ENCODE results near the gene C1QL2.

The C1QL2 gene

DNA sequence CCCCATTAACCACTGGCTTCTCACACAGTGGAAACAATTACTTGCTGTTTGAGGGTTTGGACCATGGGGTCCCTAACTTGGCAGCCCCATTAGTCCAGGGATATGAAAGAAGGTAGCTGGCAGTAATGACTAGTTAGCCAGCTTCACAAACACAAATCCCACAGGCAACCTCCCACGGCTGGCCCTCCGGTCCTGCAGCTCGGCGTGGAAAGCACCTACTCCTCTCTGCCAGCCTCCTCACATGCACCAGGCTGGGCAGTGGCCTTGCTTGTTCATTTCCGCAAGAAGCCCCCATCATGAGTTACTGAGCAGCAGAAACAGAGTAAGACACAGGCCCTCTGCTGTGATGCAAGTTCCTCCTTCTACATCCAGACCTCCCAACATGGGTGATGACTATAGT is 13.7 kb downstream of the C1QL2 start:
- no peak for FAIRE-seq
- DNase-seq (ENCODE audit: low spot score), result no peak

DNA sequence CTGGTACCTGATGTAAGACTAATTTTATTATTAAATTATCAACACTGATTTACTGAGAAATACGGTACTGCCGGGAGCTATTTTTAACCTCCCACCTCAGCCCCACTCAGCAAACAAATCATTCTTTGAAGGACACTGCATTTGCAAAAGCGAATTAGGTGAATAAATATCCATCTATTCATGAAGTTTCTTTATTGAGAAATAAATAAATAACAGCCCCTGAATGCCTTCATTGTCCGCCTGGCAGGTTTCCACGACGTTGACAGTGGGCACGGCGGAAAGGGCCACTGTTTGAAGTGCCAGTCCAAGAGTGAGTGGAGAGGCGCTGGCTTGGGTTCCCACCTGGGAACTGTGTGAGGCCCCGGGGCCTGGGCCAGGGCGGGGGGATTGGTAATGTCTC is 15.7 kb downstream of the C1QL2 start:
- FAIRE-seq, result no peak
- DNase-seq (ENCODE audit: low spot score), result no peak

- no peak for DNase-seq (ENCODE audit: low spot score)
- FAIRE-seq, result peak; percentile 67
These were observed 21.0 kb downstream of the C1QL2 start for GRCh38 chr2:119137502-119137901.

DNA sequence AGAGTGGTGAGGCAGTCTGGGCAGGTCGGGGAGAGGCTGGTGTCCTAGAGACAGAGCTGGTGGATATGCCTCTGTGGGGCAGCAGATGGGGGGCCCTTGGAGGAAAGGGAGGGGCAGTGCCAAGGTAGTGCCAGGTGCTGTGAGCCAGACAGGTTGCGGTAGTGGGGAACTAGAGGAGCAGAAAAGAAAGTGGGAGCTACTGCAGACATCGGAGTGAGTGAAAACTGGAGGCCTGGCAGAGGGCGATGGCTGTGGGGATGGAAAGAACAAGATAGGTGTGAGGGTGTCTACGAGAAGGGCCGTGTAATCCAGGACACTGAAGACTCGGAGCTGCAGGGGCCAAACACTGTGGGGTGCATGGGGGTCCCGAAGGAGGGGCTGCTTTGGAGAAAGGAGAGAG is 21.7 kb downstream of the C1QL2 start:
- FAIRE-seq, result no peak
- no peak for DNase-seq (ENCODE audit: low spot score)

DNA sequence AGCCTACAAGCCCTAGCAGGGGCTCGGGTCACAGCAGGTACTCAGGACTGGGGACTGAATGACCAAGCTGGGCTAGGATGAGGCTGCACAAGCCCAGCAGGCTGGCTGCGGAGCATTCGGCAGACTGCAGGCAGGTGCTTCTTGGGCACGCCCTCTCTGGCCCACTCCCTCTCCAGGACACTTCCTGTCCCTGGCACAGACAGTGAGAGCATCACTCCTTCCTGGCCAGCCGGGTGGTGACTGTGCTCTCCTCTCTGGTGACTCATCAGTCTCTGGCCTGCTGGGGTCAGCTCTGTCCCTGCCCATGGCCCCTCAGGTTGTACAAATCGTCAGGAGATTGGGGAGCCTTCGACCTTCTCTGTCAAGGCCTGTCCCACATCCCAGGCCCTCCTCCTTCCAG is 22.5 kb downstream of the C1QL2 start:
- FAIRE-seq (peak; percentile 48), DNase-seq (ENCODE audit: low spot score) (peak; percentile 60)

DNA sequence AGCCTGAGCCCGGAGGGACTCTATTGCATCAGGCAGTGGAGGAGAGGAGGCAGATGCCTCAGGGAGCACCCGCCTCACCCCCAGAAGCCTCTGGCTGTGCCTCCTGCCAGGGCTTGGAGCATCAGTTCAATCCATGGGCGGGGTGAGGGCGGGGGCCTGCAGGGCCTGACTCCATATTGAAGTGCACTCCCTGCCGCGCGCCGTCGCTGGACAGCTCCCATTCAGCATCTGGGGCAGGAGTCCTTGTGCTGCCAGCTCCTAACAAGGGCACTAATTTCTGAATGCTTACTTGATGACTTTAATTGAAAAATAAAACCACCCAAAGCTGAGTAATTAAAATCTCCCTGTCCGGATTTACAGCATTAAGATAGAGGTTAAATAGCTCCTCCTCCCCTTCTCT is 23.8 kb downstream of the C1QL2 start:
- no peak for FAIRE-seq
- DNase-seq (ENCODE audit: low spot score), result no peak

DNA sequence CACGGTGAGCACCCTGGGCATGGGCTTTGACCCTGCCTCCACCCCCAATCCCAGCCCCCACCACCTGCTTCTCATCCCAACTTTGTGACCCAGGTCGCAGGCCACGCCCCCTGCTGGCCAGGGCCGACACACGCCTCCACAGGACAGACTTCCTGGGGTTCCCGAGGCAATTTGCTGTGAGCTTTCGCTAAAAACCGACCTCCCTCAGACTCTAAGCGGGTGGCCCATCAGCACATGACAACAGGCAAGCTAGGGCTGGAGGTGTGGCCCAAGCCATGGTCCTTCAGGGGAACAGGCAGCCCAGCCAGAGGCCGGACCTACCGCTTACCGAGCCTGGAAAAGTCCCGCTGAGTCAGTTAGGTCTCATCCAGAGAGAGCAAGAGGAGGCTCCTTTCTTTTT is 31.9 kb downstream of the C1QL2 start:
- DNase-seq (ENCODE audit: low spot score) (peak; percentile 74), FAIRE-seq (no peak)

DNA sequence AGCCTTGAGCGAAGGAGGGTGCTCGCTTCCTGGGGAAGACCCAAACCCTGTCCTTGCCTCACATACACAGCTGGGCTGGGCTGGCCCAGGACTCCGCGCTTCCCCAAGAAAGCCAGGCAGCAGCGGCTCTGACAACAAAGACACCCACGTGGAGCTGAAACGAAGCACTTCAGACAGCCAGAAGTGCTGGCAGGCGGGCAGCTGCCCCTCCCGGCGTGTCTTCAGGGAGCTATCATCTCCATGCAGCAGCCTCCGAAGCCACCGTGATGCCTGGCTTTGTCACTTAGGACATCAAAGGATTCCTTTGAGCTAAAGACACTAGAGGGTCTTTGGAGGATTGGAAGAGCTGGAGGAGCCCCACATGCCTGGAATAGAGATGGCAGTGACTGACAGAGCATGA is 35.2 kb downstream of the C1QL2 start:
- no peak for DNase-seq (ENCODE audit: low spot score)

GRCh38 chr2:119122663-119123062 is 35.9 kb downstream of the C1QL2 start:
- no peak for FAIRE-seq
- no peak for DNase-seq (ENCODE audit: low spot score)

More for the DNA sequence above, 35.2 kb downstream of the C1QL2 start:
- no peak for FAIRE-seq

DNA sequence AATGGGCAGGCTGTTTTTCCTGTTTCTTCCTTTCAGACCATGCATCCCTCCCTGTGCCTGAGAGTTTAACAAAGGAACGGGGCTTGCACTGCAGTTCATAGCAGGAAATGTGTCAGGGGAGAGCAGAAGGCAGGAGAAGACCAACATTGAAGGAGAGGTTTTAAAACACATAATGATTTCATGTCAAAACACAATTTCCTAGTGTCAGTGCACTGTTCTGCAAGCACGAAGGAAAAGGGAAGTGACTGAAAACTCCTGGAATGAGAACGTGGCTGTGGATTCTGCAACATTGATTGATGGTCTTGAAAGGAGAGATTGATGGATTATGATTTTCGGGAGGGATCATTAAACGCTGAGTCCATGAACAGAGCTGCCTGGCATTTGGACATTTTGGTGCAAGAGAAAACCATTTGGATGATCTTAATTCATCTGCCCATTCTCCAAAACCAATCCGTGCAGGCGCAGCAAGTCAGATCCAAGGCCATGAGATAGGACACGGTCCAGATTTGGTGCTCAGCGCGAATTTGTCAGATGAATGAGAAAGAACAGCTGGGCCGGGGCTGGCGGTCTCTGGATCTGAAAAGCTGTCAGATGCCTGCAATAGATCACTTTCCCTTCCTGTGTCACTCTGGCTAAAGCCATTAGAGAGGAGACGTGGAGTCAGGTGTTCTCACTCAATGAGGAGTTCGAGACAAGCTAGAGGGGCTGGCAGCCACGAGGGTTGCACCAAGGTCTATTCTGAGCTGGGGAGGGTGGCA is 38.4 kb downstream of the C1QL2 start:
- FAIRE-seq (no peak), DNase-seq (ENCODE audit: low spot score) (no peak)

- FAIRE-seq (no peak), DNase-seq (ENCODE audit: low spot score) (no peak)
These were observed 39.3 kb downstream of the C1QL2 start for GRCh38 chr2:119119076-119119785.

GRCh38 chr2:119117891-119118882 is 40.4 kb downstream of the C1QL2 start:
- no peak for FAIRE-seq
- DNase-seq (ENCODE audit: low spot score), result no peak

DNA sequence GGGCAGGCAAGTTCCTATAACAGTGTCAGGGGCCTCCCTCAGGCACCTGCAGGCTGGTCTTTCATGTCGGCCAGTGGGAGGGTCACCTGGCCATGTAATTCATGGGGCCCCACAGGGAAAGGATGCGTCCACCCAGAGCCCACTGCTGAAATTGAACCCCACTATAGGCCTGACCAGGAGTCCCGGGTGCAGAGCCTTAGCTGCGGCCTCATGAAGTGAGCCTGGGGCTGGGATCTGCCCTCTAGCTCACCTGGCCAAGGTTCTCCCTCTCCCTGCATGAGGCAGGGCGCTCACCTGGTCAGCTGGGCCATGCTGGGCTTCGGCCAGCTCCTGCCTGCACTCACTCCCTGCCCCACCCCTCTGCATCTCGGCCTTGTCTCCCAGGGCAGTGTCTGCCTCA is 41.1 kb downstream of the C1QL2 start:
- FAIRE-seq, result no peak

DNA sequence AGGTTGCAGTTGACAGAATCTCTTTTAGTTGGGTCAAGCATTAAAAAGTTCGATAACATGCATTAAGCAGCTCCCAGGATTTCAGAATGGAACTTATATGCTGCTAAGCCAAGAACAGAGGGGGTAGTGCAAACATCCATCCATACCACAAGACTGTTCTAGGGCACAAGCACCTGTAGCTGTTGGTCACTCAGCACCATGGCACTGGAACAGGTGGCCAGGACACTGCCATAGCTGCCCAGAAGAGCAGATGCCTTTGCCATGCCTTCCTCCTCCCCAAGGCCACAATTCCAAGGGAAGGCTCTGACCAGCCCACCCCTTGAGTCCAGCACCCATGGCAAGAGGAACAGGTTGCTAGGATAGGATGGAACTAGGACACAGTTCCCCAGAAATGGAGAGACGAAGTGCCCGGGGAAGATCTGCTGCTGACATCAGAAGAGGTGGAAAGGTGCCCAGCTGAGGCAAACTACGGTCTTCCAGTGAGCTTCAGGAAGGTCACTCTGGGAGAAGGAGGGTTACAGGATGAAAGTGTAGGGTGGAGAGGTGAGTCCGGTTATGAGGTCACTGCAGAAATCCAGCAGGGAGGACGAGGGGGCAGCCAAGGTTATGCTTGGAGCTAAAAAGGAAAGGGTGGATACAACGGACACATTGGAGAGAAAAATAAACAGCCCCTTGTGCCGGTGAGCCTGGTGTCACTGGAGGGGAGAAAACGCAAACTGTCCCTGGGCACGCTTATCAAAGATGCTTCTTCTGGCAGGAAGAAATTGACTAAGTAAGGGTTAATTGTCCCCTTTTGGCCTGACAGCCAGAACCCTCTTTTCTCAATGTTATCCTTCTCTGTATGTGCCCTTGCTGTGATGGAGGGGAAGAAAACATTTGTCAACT is 41.9 kb downstream of the C1QL2 start:
- DNase-seq (ENCODE audit: low spot score) (no peak), FAIRE-seq (no peak)

More for the DNA sequence above, 41.1 kb downstream of the C1QL2 start:
- DNase-seq (ENCODE audit: low spot score), result no peak

GRCh38 chr2:119114266-119114665 is 44.3 kb downstream of the C1QL2 start:
- DNase-seq (ENCODE audit: low spot score) (no peak), FAIRE-seq (no peak)

DNA sequence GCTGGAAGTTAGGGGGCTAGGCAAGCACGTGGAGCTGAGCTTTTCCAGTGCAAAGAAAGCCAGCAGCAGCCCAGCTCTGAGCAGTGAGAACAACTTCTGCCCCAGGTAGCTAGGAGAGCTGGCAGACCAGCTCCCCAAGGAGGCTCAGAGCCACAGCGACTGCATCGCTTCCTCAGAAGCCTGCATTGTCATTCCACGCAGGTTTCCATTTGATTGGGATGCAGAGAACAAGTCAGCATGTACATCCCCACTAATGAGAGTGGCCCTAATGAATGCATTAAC is 45.1 kb downstream of the C1QL2 start:
- DNase-seq (ENCODE audit: low spot score) (no peak), FAIRE-seq (no peak)

- FAIRE-seq (no peak), DNase-seq (ENCODE audit: low spot score) (no peak)
These were observed 45.6 kb downstream of the C1QL2 start for GRCh38 chr2:119112770-119113488.

- FAIRE-seq (no peak), DNase-seq (ENCODE audit: low spot score) (no peak)
These were observed 46.3 kb downstream of the C1QL2 start for GRCh38 chr2:119112230-119112629.

GRCh38 chr2:119111115-119111975 is 47.2 kb downstream of the C1QL2 start:
- no peak for FAIRE-seq
- peak; percentile 28 for DNase-seq (ENCODE audit: low spot score)
